ENCODE measurements around the gene PARPBP.
"Not testable (repeated sequence)": the region's sequence is repeated elsewhere in the genome, so short reads cannot be mapped to it uniquely, and the experiment has no call there.

DNA sequence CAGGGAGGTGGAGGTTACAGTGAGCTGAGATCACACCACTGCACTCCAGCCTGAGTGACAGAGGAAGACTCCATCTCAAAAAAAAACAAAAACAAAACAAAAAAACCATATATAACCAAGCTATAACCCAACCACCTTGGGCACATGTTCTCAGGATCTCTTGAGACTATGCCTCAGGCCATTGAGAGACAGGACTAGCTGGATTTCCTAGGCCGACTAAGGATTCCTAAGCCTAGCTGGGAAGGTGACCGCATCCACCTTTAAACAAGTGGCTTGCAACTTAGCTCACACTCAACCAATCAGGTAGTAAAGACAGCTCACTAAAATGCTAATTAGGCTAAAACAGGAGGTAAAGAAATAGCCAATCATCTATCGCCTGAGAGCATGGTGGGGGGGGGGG lies 35.2 kb downstream of the PARPBP start:
- TF ChIP-seq, protein P1, sequence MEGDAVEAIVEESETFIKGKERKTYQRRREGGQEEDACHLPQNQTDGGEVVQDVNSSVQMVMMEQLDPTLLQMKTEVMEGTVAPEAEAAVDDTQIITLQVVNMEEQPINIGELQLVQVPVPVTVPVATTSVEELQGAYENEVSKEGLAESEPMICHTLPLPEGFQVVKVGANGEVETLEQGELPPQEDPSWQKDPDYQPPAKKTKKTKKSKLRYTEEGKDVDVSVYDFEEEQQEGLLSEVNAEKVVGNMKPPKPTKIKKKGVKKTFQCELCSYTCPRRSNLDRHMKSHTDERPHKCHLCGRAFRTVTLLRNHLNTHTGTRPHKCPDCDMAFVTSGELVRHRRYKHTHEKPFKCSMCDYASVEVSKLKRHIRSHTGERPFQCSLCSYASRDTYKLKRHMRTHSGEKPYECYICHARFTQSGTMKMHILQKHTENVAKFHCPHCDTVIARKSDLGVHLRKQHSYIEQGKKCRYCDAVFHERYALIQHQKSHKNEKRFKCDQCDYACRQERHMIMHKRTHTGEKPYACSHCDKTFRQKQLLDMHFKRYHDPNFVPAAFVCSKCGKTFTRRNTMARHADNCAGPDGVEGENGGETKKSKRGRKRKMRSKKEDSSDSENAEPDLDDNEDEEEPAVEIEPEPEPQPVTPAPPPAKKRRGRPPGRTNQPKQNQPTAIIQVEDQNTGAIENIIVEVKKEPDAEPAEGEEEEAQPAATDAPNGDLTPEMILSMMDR (IDR thresholded peaks at IDR 0.05) = not testable (repeated sequence)
- TF ChIP-seq POLR2A (IDR thresholded peaks at IDR 0.05) = not testable (repeated sequence)
